OCI-LY3 (cell line): ENCODE data around the gene CHMP6.
"Not testable (repeated sequence)": the region's sequence is repeated elsewhere in the genome, so short reads cannot be mapped to it uniquely, and the experiment has no call there.

Experiments
- H2AFZ ChIP-seq: fragments of 200-600, 300-600 bp; shearing (Covaris generic); 2 replicates; pipeline ENCODE4 v1.6.0; 2014; ENCODE audit warnings: antibody characterized with exemption, low read depth, low read length
- H3K27ac ChIP-seq: fragments of 200-600, 300-600 bp; sonication (generic); 2 replicates; pipeline ENCODE4 v1.5.1; 2014; ENCODE audit warnings: mild to moderate bottlenecking, low read length, moderate library complexity, mixed read lengths
- H3K27me3 ChIP-seq: fragments of 200-600, 300-600 bp; sonication (generic); 2 replicates; pipeline ENCODE4 v1.6.1; 2014; ENCODE audit warnings: low read depth, low read length, mixed read lengths
- H3K36me3 ChIP-seq: fragments of 200-600, 300-600 bp; sonication (generic); replicated peaks from 2 replicates; pipeline ENCODE3; 2014; ENCODE audit warnings: low read depth, low read length, mixed read lengths
- H3K4me1 ChIP-seq: fragments of 300-600, 200-600 bp; sonication (generic); 2 replicates; pipeline ENCODE4 v1.6.1; 2014; ENCODE audit warnings: low read length, mixed read lengths
- H3K4me2 ChIP-seq: fragments of 200-600, 300-600 bp; sonication (generic); 2 replicates; pipeline ENCODE4 v1.6.1; 2014; ENCODE audit warnings: low read length, mixed read lengths
- H3K4me3 ChIP-seq: fragments of 300-600, 200-600 bp; sonication (generic); 2 replicates; pipeline ENCODE4 v1.5.1; 2014; ENCODE audit warnings: antibody characterized with exemption, mild to moderate bottlenecking, low read length, moderate library complexity
- H3K79me2 ChIP-seq: fragments of 300-600, 200-600 bp; shearing (Covaris generic); 2 replicates; pipeline ENCODE4 v1.6.1; 2014; ENCODE audit warnings: mild to moderate bottlenecking, low read length, mixed read lengths
- H3K9ac ChIP-seq: fragments of 300-600, 200-600 bp; shearing (Covaris generic); 2 replicates; pipeline ENCODE4 v1.6.0; 2014; ENCODE audit warnings: mild to moderate bottlenecking, low read length, moderate library complexity
- H3K9me3 ChIP-seq: fragments of 200-600, 300-600 bp; shearing (Covaris generic); 2 replicates; pipeline ENCODE4 v1.6.1; 2014; ENCODE audit warnings: low read length, mixed read lengths; ENCODE audit not compliant: insufficient read depth
- H4K20me1 ChIP-seq: fragments of 200-600, 300-600 bp; sonication (generic); 2 replicates; pipeline ENCODE4 v1.6.1; 2016; ENCODE audit warnings: low read length, mixed read lengths; ENCODE audit not compliant: insufficient read depth
- CTCF ChIP-seq: fragments of 200-600, 300-600 bp; sonication (generic); IDR thresholded peaks from 2 replicates; pipeline ENCODE4 v1.5.1; 2014; ENCODE audit warnings: antibody characterized with exemption, low read length, low read depth
- EZH2phosphoT487 ChIP-seq: fragments of 200-600 bp; shearing (Covaris generic); IDR thresholded peaks from 2 replicates; pipeline ENCODE4 v1.6.1; 2018; ENCODE audit warnings: antibody characterized with exemption, mixed run types, low read depth

CHMP6 gene

GRCh38 chr17:81027038-81027437 lies 35.4 kb downstream of the CHMP6 start:
- H3K79me2 ChIP-seq = no peaks in the 10 kb centered on the region
- H3K9me3 ChIP-seq = no peaks in the 10 kb centered on the region
- no peak overlapping the region for H3K27ac ChIP-seq
- H3K9ac ChIP-seq = no peak overlapping the region
- no peaks in the 10 kb centered on the region for H4K20me1 ChIP-seq
- no peak overlapping the region for H3K4me3 ChIP-seq
- no peak overlapping the region for H2AFZ ChIP-seq
- TF ChIP-seq CTCF (no peak), EZH2phosphoT487 (no peak)
- H3K4me1 ChIP-seq = no peaks in the 10 kb centered on the region
- H3K36me3 ChIP-seq = no peaks in the 10 kb centered on the region
- no peak overlapping the region for H3K4me2 ChIP-seq
- no peaks in the 10 kb centered on the region for H3K27me3 ChIP-seq

GRCh38 chr17:81027591-81028505 lies 36.2 kb downstream of the CHMP6 start:
- no peaks in the 10 kb centered on the region for H3K9me3 ChIP-seq
- no peak overlapping the region for H3K4me3 ChIP-seq
- H2AFZ ChIP-seq = no peak overlapping the region
- no peaks in the 10 kb centered on the region for H4K20me1 ChIP-seq
- TF ChIP-seq CTCF = no peak
- TF ChIP-seq EZH2phosphoT487 = no peak
- H3K27me3 ChIP-seq = no peaks in the 10 kb centered on the region
- no peaks in the 10 kb centered on the region for H3K4me1 ChIP-seq
- no peak overlapping the region for H3K4me2 ChIP-seq
- no peaks in the 10 kb centered on the region for H3K79me2 ChIP-seq
- H3K27ac ChIP-seq = no peak overlapping the region
- no peak overlapping the region for H3K9ac ChIP-seq
- no peaks in the 10 kb centered on the region for H3K36me3 ChIP-seq

- H4K20me1 ChIP-seq = no peaks in the 10 kb centered on the region
- no peaks in the 10 kb centered on the region for H3K4me1 ChIP-seq
- TF ChIP-seq EZH2phosphoT487 = no peak
- TF ChIP-seq CTCF = no peak
- no peak overlapping the region for H3K4me3 ChIP-seq
- H3K27me3 ChIP-seq = peaks cover 5% of the 10 kb centered on the region
- no peak overlapping the region for H3K4me2 ChIP-seq
- no peaks in the 10 kb centered on the region for H3K36me3 ChIP-seq
- no peaks in the 10 kb centered on the region for H3K79me2 ChIP-seq
- no peak overlapping the region for H3K27ac ChIP-seq
- H3K9ac ChIP-seq = no peak overlapping the region
- H2AFZ ChIP-seq = no peak overlapping the region
- no peaks in the 10 kb centered on the region for H3K9me3 ChIP-seq
Measured at GRCh38 chr17:81028506-81028858, 36.8 kb downstream of the CHMP6 start.

- Histone ChIP-seq H2AFZ (no peak overlapping the region), H4K20me1 (no peaks in the 10 kb centered on the region), H3K4me1 (no peaks in the 10 kb centered on the region), H3K4me2 (no peak overlapping the region), H3K36me3 (no peaks in the 10 kb centered on the region), H3K79me2 (no peaks in the 10 kb centered on the region), H3K9ac (no peak overlapping the region), H3K4me3 (no peak overlapping the region), H3K9me3 (no peaks in the 10 kb centered on the region), H3K27ac (no peak overlapping the region), H3K27me3 (peaks cover 14% of the 10 kb centered on the region)
- TF ChIP-seq CTCF (no peak), EZH2phosphoT487 (no peak)
Measured at GRCh38 chr17:81029859-81030258, 38.2 kb downstream of the CHMP6 start.

GRCh38 chr17:81030312-81030711 lies 38.7 kb downstream of the CHMP6 start:
- H3K4me1 ChIP-seq, H3K9me3 ChIP-seq, H3K27ac ChIP-seq, H3K4me3 ChIP-seq, H4K20me1 ChIP-seq, H3K9ac ChIP-seq, H2AFZ ChIP-seq, H3K4me2 ChIP-seq, H3K36me3 ChIP-seq, H3K79me2 ChIP-seq: not testable (repeated sequence)
- peaks cover 14% of the 10 kb centered on the region for H3K27me3 ChIP-seq
